ENCODE data around the gene HOXB1. TPM values are rescaled to one million over a fixed set of nuclear protein-coding genes. Genes with fewer than 3 reads are reported as not detected.

The HOXB1 gene
- total and polyA plus RNA-seq, 2 of the 8 experiments (the other 6 are each of a cell fraction or from before 2014, with no cell fraction given), result not detected

- Histone ChIP-seq H3K23ac (ENCODE audit: insufficient read length) (no peak overlapping the region), H3K56ac (replicated peaks; ENCODE audit: insufficient read length, low read depth, low read length) (no peak overlapping the region), H4K91ac (replicated peaks; ENCODE audit: insufficient read length, low read length) (no peak overlapping the region), H3K9me3 (ENCODE audit: insufficient read depth in 2 of 2, low read depth in 1 of 2, low read length in 1 of 2) (no peaks in the 10 kb centered on the region), H3K4me1 (replicated peaks in 1 of 4; ENCODE audit: control insufficient read depth in 3 of 4, insufficient read depth in 4 of 4, low read length in 3 of 4) (peaks cover 0 to 13% (median 8%) of the 10 kb centered on the region in 4 experiments; a peak in 6 of 7 replicates), H3K27ac (ENCODE audit: low read depth, low read length) (no peak overlapping the region), H3K4ac (replicated peaks; ENCODE audit: insufficient read length, low read depth, low read length) (no peak overlapping the region), H3K4me2 (ENCODE audit: insufficient read depth in 1 of 2, low read depth in 2 of 2, low read length in 2 of 2) (peak overlapping the region; percentile 65 to 91), H2BK20ac (ENCODE audit: low read length) (no peak overlapping the region), H3K23me2 (ENCODE audit: low read depth, low read length) (no peaks in the 10 kb centered on the region; the same call in 1 of the 2 replicates), H2AK5ac (ENCODE audit: low read depth, low read length) (no peak overlapping the region), H2BK12ac (ENCODE audit: low read depth, low read length) (peak overlapping the region; percentile 60; the same call in 1 of the 2 replicates), H2BK120ac (replicated peaks; ENCODE audit: low read depth, low read length) (no peak overlapping the region), H4K5ac (ENCODE audit: insufficient read length, low read depth, low read length) (no peak overlapping the region), H3K4me3 (ENCODE audit: extremely low read depth in 1 of 4, insufficient read depth in 2 of 4, low read depth in 3 of 4, low read length in 4 of 4) (peak overlapping the region; percentile 23 to 56 (median 37); a peak in 7 of 8 replicates), H4K8ac (ENCODE audit: extremely low read depth, insufficient read depth, low read length) (peak overlapping the region; percentile 83; the same call in 1 of the 2 replicates), H3K14ac (ENCODE audit: insufficient read length) (no peak overlapping the region), H2BK5ac (ENCODE audit: low read depth, low read length) (0 out of 2 replicates have a peak overlapping the region, but pooled peaks have one; percentile 15), H2BK15ac (ENCODE audit: low read length) (no peak overlapping the region), H3K9ac (replicated peaks in 1 of 4; ENCODE audit: extremely low read depth in 1 of 4, low read depth in 3 of 4, low read length in 3 of 4) (no peak overlapping the region), H3K79me2 (ENCODE audit: control insufficient read depth in 1 of 2, insufficient read depth in 2 of 2, low read length in 2 of 2) (no peaks in the 10 kb centered on the region), H3K18ac (ENCODE audit: extremely low read depth, low read length) (peak overlapping the region; percentile 42; the same call in 1 of the 2 replicates), H3K36me3 (ENCODE audit: control insufficient read depth in 2 of 4, insufficient read depth in 4 of 4, low read length in 3 of 4) (peaks cover 0 to 3% (median 0%) of the 10 kb centered on the region in 4 experiments; a peak in 1 of 8 replicates), H2AFZ (ENCODE audit: low read length) (no peak overlapping the region; the same call in 1 of the 2 replicates), H3K27me3 (replicated peaks in 1 of 4; ENCODE audit: control insufficient read depth in 3 of 4, extremely low read depth in 1 of 4, insufficient read depth in 3 of 4, low read length in 3 of 4) (peaks cover 68 to 84% (median 80%) of the 10 kb centered on the region in 4 experiments), H4K20me1 (replicated peaks in 1 of 2; ENCODE audit: control insufficient read depth in 1 of 2, insufficient read depth in 2 of 2, low read length in 2 of 2) (peaks cover 5 to 8% of the 10 kb centered on the region in 2 experiments), H3K79me1 (ENCODE audit: low read depth, low read length) (no peaks in the 10 kb centered on the region)
- DNase-seq (ENCODE audit: low read depth in 1 of 2, low spot score in 2 of 2) (peak in 1 of 2 experiments; percentile 67), FAIRE-seq (no peak)
- TF ChIP-seq EGR1 (IDR thresholded peaks at IDR 0.05; ENCODE audit: borderline replicate concordance, low read depth, low read length) (no peak), YY1 (IDR thresholded peaks at IDR 0.05; ENCODE audit: low read depth, low read length) (peak; percentile 88), PHF8 (conservative IDR thresholded peaks at IDR 0.05; ENCODE audit: low read depth, low read length) (no peak), RNF2 (IDR thresholded peaks at IDR 0.05; ENCODE audit: borderline replicate concordance, low read depth, low read length, missing control alignments, poor library complexity, severe bottlenecking) (peak; percentile 93), KDM4A (IDR thresholded peaks at IDR 0.05; ENCODE audit: low read depth, low read length, severe bottlenecking) (peak; percentile 46), ASH2L (IDR thresholded peaks at IDR 0.05; ENCODE audit: low read length) (peak; percentile 30), SUZ12 (IDR thresholded peaks at IDR 0.05; ENCODE audit: low read length) (peak; percentile 85), MAFK (IDR thresholded peaks at IDR 0.05; ENCODE audit: low read depth, low read length) (no peak), EZH2 (IDR thresholded peaks at IDR 0.05; ENCODE audit: low read depth, low read length, severe bottlenecking) (peak; percentile 88)
- ChIA-PET POLR2A (ENCODE audit: partially characterized antibody) (interaction anchor here (0.9 kb wide), 3 partner anchors 13 to 21 kb away, joined by 3 read pairs; no protein-coding TSS in a partner anchor), CTCF (ENCODE audit: partially characterized antibody) (interaction anchor here (0.6 to 3.4 kb wide), 7 partner anchors 9 to 54 kb away, joined by 3 to 14 read pairs (median 6); no protein-coding TSS in a partner anchor)
- WGBS, 2 experiments (ENCODE audit: extremely low coverage in 1 of 2, insufficient coverage in 1 of 2, insufficient read length in 1 of 2, insufficient replicate concordance in 2 of 2, low coverage in 1 of 2, low lambda C conversion rate in 2 of 2, missing lambda C conversion rate in 1 of 2), result 2% methylated on average over 27 of the region's 36 CpGs; no CpG with 5 or more reads in 1 of the 2 experiments
Measured at GRCh38 chr17:48541577-48542113, 10.8 kb upstream of the HOXB1 start.
